Measurements from ENCODE around the gene ZNF575.
"Not testable (repeated sequence)": the region's sequence is repeated elsewhere in the genome, so short reads cannot be mapped to it uniquely, and the experiment has no call there.

ZNF575 gene

DNA sequence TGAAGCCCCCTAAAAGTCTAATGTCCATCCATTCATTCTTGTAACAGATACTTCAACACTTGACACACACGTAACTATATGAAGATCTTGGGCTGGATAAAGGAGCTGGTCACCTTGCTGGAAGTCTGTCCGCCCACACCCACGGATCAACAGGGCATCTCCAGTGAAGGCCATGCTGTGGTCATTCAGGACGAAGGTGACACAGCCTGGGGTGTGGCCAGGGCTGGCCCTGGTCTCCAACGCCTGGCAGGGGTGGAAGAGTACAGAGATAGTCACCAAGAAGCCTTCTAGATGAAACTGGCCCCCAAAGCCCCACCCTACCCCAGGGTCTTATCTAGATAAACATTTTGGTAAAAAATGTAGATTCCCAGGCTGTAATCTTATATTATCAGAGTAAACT lies 21.7 kb upstream of the ZNF575 start:
- no peak for DNase-seq

DNA sequence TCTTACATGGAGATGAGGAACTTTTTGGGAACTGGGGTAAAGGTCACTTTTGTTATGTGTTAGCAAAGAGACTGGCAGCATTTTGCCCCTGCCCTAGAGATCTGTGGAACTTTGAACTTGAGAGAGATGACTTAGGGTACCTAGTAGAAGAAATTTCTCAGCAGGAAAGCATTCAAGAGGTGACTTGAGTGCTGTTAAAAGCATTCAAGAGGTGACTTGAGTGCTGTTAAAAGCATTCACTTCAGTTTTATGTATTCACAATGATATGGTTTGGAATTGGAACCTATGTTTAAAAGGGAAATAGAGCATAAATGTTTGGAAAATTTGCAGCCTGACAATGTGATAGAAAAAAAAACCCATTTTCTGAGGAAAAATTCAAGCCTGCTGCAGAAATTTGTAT lies 20.6 kb upstream of the ZNF575 start:
- not testable (repeated sequence) for DNase-seq

- DNase-seq = no peak
These were observed 14.9 kb upstream of the ZNF575 start for GRCh38 chr19:43518051-43518450.

DNA sequence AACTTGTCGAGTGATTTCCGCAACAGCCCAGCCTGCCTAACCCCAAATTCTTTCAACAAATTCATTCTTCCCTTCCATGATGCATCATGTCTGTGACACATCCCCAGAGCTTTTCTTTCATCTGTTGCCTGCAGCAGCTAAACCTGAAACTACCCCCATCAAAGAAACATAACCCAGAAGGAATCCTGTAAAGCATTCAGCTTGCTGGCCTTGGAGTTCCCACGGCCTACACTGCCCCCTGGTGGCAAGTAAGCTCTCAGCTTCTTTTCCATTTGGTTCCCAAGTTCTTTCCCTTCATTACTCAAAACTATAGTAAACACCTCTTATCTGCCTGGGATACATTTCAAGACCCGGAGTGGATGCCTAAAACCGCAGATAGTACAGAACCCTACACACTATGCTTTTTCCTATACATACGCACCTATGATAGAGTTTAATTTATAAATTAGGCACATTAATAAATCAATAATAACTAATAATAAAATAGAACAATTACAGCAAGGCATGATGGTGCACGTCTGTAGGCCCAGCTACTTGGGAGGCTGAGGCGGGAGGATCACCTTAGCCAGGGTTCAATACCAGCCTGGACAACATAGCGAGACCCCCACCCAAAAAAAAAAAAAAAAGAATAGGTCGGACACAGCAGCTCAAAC lies 13.4 kb upstream of the ZNF575 start:
- peak; percentile 66 for DNase-seq

GRCh38 chr19:43522929-43523328 lies 10.1 kb upstream of the ZNF575 start:
- no peak for DNase-seq

DNA sequence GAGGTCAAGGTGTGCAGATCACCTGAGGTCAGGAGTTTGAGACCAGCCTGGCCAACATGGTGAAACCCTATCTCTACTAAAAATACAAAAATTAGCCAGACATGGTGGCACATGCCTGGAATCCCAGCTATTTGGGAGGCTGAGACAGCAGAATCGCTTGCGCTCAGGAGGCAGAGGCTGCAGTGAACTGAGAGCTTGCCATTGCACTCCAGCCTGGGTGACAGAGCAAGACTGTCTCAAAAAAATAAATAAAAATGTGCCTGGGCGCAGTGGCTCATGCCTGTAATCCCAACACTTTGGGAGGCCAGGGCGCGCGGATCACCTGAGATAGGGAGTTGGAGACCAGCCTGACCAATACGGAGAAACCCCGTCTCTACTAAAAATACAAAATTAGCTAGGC lies 9.3 kb upstream of the ZNF575 start:
- not testable (repeated sequence) for DNase-seq

DNA sequence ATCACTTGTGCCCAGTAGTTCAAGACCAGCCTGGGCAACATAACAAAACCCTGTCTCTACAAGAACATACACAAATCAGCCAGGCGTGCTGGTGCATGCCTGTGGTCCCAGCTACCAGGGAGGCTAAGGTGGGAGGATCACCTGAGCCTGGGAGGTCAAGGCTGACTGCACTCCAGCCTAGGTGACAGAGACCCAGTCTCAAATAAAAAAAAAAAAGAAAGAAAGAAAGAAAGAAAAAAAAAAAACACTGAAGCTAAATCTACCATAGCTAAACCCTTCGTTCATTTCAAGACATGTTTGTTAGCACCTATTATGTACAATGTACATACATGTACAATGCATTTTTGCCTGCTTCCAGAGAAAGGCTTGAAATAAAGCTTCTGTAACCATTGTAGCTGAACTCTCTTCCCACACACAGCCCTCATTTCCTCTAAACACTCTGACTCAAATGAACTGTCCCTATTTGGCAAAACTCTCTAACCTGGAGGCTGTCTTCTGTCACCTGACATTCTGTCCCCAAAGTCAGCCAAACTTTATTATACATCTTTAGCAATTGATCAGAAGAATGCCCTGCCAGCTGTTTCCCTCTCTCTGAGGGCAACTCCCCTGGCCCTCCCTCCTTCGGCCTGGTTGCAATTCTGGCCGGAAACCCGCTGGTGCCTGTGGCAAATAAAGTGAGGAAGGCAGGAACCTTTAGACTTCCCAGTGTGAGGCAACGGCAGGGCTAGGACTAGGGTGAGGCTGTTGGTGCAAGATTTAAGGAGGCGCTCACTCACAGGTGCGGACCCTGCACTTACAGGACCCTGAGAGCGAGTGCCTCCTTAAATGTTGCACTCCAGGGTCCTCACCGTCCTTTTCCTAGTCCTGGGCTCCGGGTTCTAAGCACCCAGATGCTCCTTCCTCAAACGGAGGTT lies 7.8 kb upstream of the ZNF575 start:
- DNase-seq = no peak

DNA sequence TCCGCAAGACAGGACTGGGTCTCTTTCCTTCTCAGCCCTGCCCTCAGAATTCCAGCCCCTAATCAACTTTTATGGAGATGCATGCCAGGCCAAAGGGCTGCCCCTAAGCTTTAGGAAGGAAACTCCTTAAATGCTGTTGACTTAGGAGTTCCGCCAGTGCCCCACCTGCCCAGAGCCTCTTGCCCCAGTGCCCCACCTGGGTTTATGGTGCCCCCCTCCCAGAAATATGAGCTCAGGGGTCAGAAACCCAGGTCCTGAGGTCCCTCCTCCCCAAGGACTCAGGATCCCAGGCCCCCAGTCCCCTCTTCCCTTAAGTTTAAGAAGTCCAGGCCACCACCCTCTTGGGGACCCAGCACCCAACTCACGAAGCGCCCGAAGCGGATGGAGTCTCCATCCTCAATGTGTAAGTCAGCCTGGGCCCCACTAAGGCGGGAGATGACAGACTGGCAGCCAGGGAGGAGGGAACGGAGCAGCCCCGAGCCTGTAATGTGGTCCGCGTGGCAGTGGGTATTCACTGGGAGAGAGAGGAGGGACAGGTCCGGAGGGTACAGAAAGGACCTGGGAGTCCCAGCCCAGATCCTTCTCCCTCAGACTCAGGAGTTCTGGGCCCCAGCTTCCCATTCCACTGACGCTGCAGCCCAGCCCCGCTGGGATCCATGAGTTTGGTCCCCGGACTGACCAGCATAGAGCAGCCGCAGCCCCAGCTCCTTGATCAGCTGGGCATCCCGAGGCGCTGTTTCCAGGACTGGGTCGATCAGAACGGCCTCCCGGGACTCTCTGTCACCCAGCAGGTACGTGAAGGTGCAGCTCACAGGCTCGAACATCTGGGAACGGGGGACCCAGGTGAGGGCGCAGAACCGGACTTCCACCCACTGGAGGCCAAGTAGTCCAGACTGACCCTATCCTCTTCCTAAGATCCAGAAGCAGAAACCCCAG lies 6.9 kb upstream of the ZNF575 start:
- no peak for DNase-seq

- DNase-seq = no peak
These were observed 5.8 kb upstream of the ZNF575 start, which contains the start of gene ETHE1 for GRCh38 chr19:43526884-43527859. Gene ETHE1 (minus strand): TSS chr19:43527201. CDS start chr19:43527177, 24 bp downstream.

DNA sequence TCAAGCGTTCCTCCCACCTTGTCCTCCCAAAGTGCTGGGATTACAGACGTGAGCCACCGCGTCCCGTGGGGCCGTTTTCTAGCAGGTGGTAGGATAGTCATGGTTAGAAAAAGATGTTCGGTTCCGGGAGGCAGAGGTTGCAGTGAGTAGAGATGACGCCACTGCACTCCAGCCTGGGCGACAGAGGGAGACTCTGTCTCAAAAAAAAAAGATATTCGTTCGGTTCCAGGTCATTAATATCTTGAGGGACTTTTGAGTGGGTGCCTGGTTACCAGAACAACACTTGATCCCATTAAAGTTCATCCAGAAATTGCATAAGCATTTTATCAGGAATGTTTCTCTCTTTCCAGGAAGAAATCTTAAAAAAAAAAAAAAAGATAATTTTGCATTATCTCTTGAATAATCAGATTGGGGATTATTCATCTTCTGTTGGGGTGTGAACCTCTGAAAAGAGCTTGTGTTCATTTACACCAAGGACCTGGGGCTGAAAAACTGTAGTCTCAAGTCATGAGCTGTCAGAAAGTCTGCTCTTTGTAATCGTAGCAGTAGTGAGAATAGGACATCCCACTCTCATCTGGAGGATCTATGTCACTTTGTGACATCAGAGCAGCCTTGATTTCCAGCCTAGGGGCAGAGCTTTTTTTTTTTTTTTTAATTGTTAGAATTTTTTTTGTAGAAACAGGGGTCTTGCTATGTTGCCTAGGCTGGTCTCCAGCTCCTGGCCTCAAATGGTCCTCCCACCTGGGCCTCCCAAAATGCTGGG lies 4.9 kb upstream of the ZNF575 start:
- DNase-seq = peak; percentile 53

- DNase-seq = no peak
These were observed 422 bp upstream of the ZNF575 start for GRCh38 chr19:43532571-43532961.

GRCh38 chr19:43533546-43534304 lies 737 bp downstream of the ZNF575 start:
- DNase-seq = peak; percentile 55

- no peak for DNase-seq
These were observed 1.4 kb downstream of the ZNF575 start for GRCh38 chr19:43534305-43534815.

DNA sequence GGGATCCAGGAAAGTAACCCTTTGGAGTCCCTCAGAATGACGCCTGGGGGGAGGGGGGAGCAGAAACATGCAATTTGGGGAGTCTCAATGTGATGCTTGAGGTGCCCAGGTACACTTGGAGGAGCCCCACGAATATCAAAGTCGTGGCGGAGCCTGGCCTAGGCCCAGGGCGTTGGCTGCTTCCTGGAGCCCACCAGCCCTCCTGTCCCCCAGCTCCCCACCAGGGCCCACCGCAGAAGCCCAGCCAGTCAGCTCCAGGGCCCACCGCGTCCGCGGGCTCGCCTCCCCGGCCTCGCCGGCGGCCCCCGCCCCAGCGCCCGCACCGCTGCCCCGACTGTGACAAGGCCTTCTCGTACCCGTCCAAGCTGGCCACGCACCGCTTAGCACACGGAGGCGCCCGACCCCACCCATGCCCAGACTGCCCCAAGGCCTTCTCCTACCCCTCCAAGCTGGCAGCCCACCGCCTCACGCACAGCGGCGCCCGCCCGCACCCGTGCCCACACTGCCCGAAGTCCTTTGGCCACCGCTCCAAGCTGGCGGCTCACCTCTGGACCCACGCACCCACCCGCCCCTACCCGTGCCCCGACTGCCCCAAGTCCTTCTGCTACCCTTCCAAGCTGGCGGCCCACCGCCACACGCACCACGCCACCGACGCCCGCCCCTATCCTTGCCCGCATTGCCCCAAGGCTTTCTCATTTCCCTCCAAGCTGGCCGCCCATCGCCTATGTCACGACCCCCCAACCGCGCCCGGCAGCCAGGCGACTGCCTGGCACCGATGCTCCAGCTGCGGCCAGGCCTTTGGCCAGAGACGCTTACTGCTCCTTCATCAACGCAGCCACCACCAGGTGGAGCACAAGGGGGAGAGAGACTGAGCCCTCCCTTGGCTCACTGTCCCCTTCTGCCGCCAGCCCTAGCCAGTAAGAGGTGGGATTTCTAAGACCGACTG lies 2.1 kb downstream of the ZNF575 start:
- no peak for DNase-seq

DNA sequence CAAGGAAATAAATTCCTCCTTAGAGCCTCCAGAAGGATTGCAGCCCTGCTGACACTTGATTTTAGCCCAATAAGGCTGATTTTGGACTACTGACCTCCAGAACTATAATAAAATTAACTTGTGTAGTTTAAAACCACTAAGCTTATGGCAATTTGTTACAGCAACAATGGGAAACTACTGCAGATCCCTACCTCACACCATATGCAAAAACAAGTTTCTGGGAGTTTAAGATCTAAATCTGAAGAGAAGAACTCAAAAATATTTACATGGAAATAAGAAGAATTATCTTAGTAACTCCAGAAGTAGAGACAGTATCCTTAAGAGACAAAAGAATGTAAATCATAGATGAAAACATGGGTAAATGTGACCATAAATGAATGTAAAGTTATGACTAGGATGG lies 5.9 kb downstream of the ZNF575 start:
- DNase-seq = no peak

- DNase-seq = no peak
These were observed 7.4 kb downstream of the ZNF575 start for GRCh38 chr19:43540381-43540780.

DNA sequence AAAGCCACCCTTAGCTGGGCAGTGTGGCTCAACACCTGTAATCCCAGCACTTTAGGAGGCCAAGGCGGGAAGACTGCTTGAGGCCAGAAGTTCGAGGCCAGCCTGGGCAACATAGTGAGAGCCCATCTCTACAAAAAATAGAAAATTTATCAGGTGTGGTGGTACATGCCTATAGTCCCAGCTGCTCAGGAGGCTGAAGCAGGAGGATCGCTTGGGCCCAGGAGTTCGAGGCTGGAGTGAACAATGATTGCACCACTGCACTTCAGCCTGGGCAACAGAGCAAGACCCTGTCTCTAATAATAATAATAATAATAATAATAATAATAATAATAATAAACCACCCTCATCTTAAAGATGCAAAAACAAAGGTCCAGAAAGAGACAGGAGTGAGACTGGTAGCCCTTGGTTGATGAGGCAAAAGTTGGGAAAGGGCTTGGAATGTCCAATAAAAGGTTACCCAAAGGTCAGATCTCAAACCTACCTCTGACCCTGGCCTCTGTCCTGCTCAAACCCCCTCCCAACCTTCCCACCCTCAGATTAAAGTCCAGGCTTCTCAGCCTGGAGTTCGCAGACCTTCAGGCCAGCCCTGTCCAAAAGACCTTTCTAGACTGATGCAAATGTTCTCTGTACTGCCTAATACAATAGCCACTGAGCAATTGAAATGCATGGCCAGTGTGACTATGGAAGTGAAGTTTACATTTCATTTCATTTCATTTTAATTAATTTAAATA lies 9.1 kb downstream of the ZNF575 start:
- DNase-seq = no peak

DNA sequence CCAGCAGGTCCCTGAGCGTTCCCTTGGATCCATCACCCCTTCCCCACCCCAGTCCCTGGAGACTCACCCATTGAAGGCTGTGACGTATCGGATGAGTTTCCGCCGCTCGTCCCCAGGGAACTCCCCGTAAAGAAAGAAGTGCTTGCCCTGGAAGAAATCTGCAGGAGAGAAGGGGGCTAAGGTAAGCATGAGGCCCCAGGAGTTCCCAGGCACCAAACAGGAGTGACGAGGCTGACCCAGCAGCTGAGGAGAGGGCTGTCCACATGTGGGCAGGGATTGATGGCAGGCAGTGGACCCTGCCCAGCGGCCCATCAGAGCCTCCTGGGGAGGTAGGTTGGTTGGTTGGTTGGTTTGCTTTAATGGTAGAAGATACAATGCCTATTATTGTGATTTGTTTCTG lies 11.1 kb downstream of the ZNF575 start:
- no peak for DNase-seq

Measured in NCI-H2107 (cell line).